DND-41 (cell line): Measurements from ENCODE around the gene NEDD4.

ENCODE experiments used
- EZH2 ChIP-seq: IDR thresholded peaks from 3 replicates; pipeline ENCODE4 v1.6.1; 2012; ENCODE audit warnings: borderline replicate concordance, low read depth, mild to moderate bottlenecking, moderate library complexity, low read length, inconsistent platforms; ENCODE audit not compliant: severe bottlenecking
- TF ChIP-seq, protein P1 (sequence below): IDR thresholded peaks from 2 replicates; pipeline ENCODE4 v1.5.1; 2012; ENCODE audit warnings: borderline replicate concordance, low read length, moderate library complexity, mild to moderate bottlenecking; ENCODE audit not compliant: poor library complexity, severe bottlenecking; ENCODE audit errors: extremely low read depth

DNA sequence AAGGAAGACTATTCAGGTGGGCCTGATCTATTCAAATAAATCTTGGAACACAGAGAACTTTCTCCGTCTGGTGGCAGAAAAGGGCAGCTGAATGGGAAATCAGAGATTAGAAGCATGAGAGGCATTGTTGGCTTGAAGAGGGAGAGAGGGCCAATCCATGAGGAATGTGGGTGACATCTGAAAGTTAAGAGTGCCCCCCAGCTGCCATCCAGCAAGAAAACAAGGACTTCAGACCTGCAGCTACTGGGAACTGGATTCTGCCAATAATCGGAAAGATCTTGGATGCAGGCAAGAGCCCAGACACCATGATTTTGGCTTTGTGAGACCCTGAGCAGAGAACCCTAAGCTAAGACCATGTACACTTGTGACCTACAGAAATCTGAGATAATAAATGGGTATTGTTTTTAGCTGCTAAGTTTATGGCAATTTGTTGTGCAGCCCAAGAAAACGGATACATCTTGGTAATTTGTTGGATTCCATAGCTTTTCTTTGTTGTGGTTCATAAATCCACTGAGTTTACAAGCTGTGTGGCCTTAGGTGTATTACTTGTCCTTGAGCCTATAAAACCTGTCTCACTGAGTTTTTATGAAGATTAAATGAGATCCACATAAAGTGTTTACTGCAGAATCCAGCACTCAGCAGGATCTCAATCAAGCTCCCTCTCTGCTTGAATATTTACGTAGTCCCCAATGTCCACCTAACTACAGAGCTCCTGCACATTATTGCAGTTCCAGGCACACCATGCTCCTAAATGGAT is 168.4 kb downstream of the NEDD4 start:
- TF ChIP-seq, protein P1, sequence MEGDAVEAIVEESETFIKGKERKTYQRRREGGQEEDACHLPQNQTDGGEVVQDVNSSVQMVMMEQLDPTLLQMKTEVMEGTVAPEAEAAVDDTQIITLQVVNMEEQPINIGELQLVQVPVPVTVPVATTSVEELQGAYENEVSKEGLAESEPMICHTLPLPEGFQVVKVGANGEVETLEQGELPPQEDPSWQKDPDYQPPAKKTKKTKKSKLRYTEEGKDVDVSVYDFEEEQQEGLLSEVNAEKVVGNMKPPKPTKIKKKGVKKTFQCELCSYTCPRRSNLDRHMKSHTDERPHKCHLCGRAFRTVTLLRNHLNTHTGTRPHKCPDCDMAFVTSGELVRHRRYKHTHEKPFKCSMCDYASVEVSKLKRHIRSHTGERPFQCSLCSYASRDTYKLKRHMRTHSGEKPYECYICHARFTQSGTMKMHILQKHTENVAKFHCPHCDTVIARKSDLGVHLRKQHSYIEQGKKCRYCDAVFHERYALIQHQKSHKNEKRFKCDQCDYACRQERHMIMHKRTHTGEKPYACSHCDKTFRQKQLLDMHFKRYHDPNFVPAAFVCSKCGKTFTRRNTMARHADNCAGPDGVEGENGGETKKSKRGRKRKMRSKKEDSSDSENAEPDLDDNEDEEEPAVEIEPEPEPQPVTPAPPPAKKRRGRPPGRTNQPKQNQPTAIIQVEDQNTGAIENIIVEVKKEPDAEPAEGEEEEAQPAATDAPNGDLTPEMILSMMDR, result no peak
- no peak for TF ChIP-seq EZH2
